ENCODE measurements around the gene CENPI.
"Not testable (repeated sequence)": the region's sequence is repeated elsewhere in the genome, so short reads cannot be mapped to it uniquely, and the experiment has no call there.

The CENPI gene

DNA sequence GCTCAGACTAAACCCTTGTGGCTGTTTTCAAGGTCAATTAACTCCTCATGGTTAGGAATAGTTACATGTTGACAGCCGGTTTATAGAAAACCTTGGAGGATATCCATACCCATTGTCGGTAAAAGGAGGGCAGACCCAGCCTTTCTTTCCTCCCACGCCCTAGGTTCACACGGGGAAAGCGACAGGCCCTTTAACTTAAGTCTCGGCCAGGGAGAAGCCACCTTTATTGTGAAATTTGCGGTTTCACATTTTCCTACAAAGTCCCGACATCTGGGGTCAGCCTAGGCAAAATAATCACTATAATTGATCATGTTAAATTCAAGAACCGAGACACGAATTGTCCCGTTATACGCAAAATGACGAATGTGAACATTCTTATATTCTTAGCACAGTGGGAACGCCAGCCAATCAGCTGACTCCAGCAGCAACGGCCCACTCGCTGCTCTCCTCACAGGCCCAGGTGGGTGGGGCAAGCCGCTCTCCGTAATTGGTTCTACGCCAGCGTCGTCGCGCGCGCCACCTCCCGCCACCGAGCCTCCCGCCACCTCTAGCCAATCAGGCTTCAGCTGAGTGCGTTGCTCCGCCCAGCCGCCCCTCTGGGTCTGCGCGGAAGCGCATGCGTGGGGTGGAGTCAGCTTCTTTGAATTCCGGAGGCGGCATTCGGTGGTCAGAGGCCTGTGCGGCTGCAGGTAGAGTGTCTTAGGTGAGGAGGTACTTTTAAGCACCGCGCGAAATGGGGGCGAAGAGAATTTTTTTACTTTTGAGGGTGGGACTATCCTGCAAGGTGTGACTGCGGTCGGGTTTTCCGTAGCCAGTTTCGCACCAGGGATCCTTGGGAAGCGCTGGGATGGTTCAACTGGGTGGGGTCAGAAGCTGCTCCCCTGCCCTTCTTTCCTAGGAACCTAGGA is at the start of gene CENPI:
CENPI (plus strand) TSS at position 659 of the 908 bp plus-strand sequence. CDS start 2,867 bp downstream, outside the sequence.
- peak; percentile 95 for DNase-seq

- no peak for DNase-seq
Observed at GRCh38 chrX:101051153-101051548, 46.9 kb upstream of the CENPI start.

DNA sequence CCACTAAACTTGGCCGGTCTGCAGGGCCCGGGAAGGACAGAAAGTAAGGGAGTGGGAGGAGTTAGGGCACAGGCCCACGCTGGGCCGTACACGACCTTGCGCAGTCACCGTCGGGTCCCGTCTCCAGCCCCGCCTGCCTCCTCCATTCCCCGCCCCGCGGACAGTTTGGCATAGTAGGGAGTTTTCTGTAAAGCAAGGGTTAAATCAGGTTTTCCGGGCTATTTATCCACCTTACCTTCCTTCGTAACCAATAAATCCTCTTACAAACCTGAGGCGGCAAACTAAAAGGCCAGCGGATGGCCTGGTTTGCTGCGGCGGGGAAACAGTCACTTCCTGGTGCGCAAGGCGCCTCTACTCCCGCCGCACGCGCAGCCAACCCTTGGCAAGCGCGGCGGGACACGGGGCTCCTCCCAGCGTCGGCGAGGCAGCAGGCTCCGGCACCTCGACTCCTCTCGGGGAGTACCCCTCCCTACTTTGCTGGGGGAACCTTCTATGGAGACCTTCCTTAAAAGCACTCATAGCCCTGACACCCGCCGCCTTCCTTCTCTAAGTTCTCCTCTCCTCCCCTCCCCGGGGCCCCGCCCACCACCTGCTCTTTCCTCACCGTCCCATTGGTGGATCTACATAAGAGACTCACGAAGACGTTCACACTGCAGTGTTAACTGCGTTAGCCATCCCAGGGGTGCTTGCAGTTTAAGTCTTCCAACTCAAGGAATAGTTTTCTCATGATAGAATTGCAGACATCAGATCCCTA is 46.3 kb upstream of the CENPI start, which contains the start of gene TRMT2B:
TRMT2B (minus strand) TSS at position 563 of the 754 bp plus-strand sequence. CDS start 9,822 bp downstream, outside the sequence.
- peak; percentile 82 for DNase-seq

GRCh38 chrX:101056551-101056950 is 41.5 kb upstream of the CENPI start:
- not testable (repeated sequence) for DNase-seq

DNA sequence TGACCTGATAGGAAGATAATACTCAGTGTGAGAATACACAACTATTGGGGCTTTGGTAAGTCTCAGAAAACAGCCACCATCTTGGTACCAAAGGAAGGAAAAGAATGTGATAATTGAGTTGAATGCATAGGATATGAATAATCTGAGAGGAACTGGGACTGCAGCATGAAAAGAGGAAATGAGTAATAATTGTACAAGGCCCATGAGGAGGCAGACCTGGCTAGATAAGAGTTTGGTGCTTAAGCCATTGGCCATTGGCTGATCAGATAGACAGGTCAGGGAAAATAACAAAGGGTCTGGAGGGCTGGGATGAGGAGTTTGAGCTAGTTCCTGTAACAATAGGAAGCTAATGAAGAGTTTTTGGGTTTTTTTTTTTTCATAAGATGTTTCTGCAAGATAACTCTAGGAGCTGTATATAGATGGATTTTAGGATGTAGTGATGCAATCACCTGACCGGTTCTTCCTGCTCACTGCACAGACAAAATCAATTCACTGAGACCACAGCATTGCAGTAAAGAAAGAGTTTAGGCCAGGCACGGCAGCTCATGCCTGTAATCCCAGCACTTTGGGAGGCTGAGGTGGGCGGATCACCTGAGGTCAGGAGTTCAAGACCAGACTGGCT is 40.8 kb upstream of the CENPI start:
- DNase-seq: peak; percentile 59

- no peak for DNase-seq
Observed at GRCh38 chrX:101062176-101062575, 35.8 kb upstream of the CENPI start.

DNA sequence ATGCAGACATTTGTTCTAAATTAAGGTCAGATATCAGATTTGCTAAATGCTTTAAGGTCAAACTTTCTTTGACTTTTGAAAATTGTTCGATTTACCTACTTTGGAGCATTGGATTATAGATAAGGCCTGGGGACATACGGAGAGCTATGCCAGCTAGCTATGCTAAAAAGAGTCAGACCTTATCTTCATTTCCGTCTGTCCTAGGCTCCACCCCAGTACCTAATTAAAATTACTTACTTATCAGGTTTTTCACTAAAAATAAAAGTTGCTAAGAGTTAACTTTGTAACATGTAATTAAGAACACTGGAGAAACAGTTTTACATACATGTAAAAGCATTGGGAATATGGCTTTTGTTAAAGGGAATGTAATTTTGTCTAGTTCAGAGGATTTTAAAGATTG is 26.4 kb upstream of the CENPI start:
- no peak for DNase-seq

DNA sequence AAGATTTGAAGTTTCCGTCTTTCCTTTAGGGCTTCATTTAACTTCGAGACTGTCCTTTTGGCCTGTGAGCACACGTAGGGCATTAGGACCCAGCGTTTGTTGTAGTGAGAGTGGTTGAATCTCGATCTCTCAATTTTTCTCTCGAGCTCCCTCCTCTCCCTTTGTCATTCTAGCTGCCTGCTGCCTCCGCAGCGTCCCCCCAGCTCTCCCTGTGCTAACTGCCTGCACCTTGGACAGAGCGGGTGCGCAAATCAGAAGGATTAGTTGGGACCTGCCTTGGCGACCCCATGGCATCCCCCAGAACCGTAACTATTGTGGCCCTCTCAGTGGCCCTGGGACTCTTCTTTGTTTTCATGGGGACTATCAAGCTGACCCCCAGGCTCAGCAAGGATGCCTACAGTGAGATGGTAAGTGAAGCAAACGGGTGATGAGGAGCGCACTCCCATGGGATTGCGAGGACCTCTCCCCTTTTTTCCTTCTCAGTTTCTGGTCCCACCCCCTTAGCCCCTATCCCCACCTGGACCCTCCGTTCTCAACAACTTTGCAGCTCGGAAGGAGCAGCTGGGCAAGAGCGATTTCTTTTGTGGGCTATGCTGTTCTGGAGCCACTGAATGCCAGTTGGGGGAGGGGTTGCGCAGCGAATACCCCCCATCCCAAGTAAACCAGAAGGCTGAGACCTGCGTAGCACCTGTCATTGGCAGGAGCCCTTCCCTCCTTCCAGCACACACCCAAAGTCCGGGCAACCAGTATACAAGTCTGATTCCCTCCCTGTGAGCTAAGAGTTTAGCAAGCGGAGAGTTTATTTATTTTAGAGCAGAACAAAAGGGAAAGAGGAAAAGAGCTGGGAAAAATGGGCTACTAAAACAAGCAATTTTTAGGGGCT is 19.0 kb upstream of the CENPI start, which contains the start of gene TMEM35A:
TMEM35A (plus strand) TSS at position 164 of the 883 bp plus-strand sequence; CDS start at position 288, 124 bp downstream.
- no peak for DNase-seq

DNA sequence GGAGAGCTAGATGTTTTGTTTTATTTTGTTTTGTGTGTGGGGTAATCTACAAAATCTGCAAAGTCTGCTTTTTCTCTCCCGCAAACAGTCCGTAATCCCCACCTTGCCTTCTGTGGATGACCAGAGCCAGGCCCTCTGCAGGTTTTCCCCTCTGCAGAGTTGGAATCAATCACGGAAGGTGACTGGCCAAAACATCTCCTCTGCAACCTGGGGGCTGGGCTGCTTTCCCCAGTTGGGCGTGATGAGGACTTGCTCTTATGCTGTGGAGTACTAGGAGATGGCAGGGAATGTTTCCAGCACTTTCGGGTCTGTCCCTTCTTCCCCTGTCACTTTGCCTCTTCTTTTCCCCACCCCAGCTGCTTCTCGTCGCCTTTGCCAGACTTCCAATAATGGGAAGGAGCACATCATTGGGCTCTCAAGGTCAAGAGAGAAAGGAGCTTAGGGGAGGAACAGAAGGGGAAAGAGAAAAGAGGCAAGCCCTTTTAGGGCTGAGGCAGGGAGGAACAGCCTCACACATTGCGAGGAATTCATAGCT is 18.2 kb upstream of the CENPI start:
- DNase-seq: no peak

- DNase-seq: no peak
Observed at GRCh38 chrX:101080326-101081124, 17.5 kb upstream of the CENPI start.

GRCh38 chrX:101081231-101081630 is 16.8 kb upstream of the CENPI start:
- no peak for DNase-seq

DNA sequence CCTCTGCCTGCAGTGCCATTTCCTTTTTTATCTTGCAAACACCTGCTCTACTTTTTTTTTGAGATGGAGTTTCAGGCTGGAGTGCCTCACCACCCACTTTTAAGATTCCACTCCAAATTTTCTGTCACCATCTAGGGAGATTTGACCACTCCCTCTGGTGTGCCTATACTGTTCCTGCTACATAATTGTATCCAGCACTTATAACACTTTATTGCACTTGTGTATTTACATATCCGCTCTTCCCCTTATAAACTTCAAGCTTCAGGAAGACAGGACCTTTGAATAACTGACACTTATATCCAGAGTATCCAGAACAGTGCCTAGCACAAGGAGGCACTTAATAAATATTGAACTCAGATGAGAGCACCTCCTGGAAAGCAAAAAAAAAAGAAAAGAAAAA is 6.2 kb upstream of the CENPI start:
- no peak for DNase-seq

GRCh38 chrX:101108284-101108683 is 10.3 kb downstream of the CENPI start:
- DNase-seq: no peak

- no peak for DNase-seq
Observed at GRCh38 chrX:101117701-101118100, 19.7 kb downstream of the CENPI start.

DNA sequence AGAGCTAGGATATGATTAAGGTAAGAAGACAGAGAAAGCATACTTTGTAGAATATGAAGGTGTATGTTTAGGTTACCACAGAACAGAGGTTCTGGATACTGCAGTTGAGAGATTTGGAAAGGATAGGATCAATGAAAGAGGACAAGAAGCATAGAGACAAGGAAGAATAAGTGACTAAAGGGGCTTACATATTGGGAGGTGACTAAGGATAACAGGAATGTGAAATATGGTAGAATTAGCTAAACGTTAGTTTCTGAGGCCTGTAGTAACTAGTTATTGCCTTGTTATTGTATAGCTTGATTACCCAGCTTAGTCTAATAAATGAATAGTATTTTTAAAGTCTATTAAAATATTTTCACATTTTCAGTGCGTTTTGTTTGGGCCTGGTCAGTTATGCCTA is 38.2 kb downstream of the CENPI start:
- DNase-seq: no peak
